ENCODE data around the gene LGI2.

DNA sequence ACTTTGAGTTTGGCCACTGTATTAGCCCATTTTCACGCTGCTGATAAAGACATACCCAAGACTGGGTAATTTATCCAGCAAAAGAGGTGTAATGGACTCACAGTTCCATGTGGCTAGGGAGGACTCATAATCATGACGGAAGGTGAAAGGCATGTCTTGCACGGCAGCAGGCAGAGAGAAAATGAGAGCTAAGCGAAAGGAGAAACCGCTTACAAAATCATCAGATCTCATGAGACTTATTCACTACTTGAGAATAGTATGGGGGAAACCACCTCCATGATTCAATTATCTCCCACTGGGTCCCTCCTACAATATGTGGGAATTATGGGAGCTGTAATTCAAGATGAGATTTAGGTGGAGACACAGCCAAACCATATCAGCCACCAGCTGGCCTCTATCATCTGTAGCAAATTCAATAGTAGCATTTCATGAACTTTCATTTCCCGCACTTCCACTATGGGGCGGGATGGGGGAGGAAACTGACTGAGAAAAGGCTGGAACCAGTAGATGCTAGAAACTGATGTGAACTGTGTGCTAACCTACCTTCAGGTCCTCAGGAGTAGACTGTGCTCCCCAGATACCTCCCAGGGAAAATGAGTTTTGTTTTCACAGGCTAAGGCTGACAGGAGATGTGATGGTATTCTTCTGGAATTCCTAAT, 35.3 kb upstream of the LGI2 start:
- TF ChIP-seq CTCF (IDR thresholded peaks at IDR 0.05 in 4 of 5, conservative IDR thresholded peaks at IDR 0.05 in 1 of 5) = no peak
- no peak for TF ChIP-seq POLR2A (IDR thresholded peaks at IDR 0.05)

All from gastrocnemius medialis (tissue), 4 donors.